Upper lobe of left lung (tissue), 4 donors: ENCODE data around the gene FASTK.

Experiments
- CTCF ChIP-seq, 6 experiments: fragments of 450-650 bp in 4 of 6; fragments of 200-600 bp in 2 of 6; sonication (generic) in 2 of 6; IDR thresholded peaks; one replicate each; pipeline ENCODE4 v1.5.1; 2016 to 2019; ENCODE audit warnings: antibody characterized with exemption in 6 of 6
- POLR2A ChIP-seq, 4 donors: fragments of 450-650 bp; IDR thresholded peaks; one replicate each; pipeline ENCODE4 v1.5.1; 2016 to 2017; ENCODE audit warnings: antibody characterized with exemption in 4 of 4, mild to moderate bottlenecking in 2 of 4

GRCh38 chr7:151123158-151123821 lies 42.7 kb upstream of the FASTK start:
- TF ChIP-seq POLR2A (IDR thresholded peaks at IDR 0.05) (no peak), CTCF (IDR thresholded peaks at IDR 0.05) (no peak)
